HepG2 (cell line): ENCODE data around the gene PPA1. TPM values are rescaled to one million over a fixed set of nuclear protein-coding genes. Genes with fewer than 3 reads are reported as not detected.

Experiments used
- ATAC-seq: fragments of 200-7000 bp; cut with Tn5 transposase; 3 replicates; pipeline ENCODE4 v1.9.1; 2020; ENCODE audit warnings: mild to moderate bottlenecking, moderate library complexity
- BruUV-seq: library from RNA; stranded (reverse); fragments of 400-500 nt; replicated peaks from 2 replicates; lab custom pipeline; 2021; lab: Mats Ljungman, UMichigan
- CTCF ChIA-PET: fragments of 300-600 bp; formaldehyde crosslinking; extraction: SDS; loops from one replicate; lab custom pipeline; 2021; ENCODE audit warnings: low total read pairs, inconsistent platforms, low intra/inter-chr PET ratio; lab: Yijun Ruan, JAX
- POLR2A ChIA-PET: fragments of 350-600 bp; sonication (Branson Sonifier 250); formaldehyde crosslinking; loops from one replicate; lab custom pipeline; 2020; ENCODE audit warnings: antibody characterized with exemption, inconsistent platforms; lab: Yijun Ruan, JAX
- DNase-seq: peaks from one replicate; pipeline ENCODE4 v3.0.0-alpha.2; 2015; ENCODE audit warnings: low spot score
- FAIRE-seq: peaks from 3 replicates; lab custom pipeline; 2011; peaks lifted over from hg19 to GRCh38; lab: Jason Lieb, UNC
- H2AFZ ChIP-seq: one replicate; pipeline ENCODE4 v1.6.1; 2011; ENCODE audit warnings: low read length, inconsistent platforms
- H3K27ac ChIP-seq: fragments of 300-600 bp; 3 replicates; pipeline ENCODE4 v1.8.0; 2011; ENCODE audit warnings: mixed run types, mild to moderate bottlenecking, mixed read lengths, low read length, inconsistent platforms; ENCODE audit not compliant: insufficient read depth; ENCODE audit errors: extremely low read length
- H3K27me3 ChIP-seq, 2 experiments: fragments of 200-600 bp in 1 of 2; 2 replicates in 1 of 2; 3 replicates in 1 of 2; pipeline versions ENCODE4 v1.6.0 to v1.8.0; 2011; ENCODE audit warnings: low read length in 2 of 2, mild to moderate bottlenecking in 2 of 2, moderate library complexity in 2 of 2, inconsistent platforms in 1 of 2; ENCODE audit not compliant: insufficient read depth in 2 of 2, control insufficient read depth in 1 of 2
- H3K36me3 ChIP-seq, 2 experiments: fragments of 200-600 bp in 1 of 2; replicated peaks in 1 of 2; 2 replicates in 1 of 2; 3 replicates in 1 of 2; pipeline versions ENCODE4 v1.5.1 to v1.8.0; 2011; ENCODE audit warnings: low read length in 2 of 2, inconsistent platforms in 1 of 2; ENCODE audit not compliant: insufficient read depth in 2 of 2, control insufficient read depth in 1 of 2
- H3K4me1 ChIP-seq: 2 replicates; pipeline ENCODE4 v1.5.1; 2012; ENCODE audit warnings: low read length, inconsistent platforms; ENCODE audit not compliant: insufficient read depth
- H3K4me2 ChIP-seq: 2 replicates; pipeline ENCODE4 v1.6.0; 2011; ENCODE audit warnings: low read depth, low read length, inconsistent platforms
- H3K4me3 ChIP-seq, 3 experiments: fragments of 200-600 bp in 1 of 3; sonication (generic), shearing (Covaris generic) in 1 of 3; replicated peaks in 1 of 3; 2 replicates each; pipeline ENCODE4 v1.5.1; 2011 to 2016; ENCODE audit warnings: low read length in 3 of 3, inconsistent platforms in 2 of 3, low read depth in 2 of 3, mild to moderate bottlenecking in 2 of 3, control low read depth in 1 of 3, mixed read lengths in 1 of 3; ENCODE audit not compliant: insufficient read depth in 1 of 3
- H3K79me2 ChIP-seq: one replicate; pipeline ENCODE4 v1.6.1; 2011; ENCODE audit warnings: low read length, inconsistent platforms; ENCODE audit not compliant: insufficient read depth
- H3K9ac ChIP-seq: 2 replicates; pipeline ENCODE4 v1.6.0; 2011; ENCODE audit warnings: mild to moderate bottlenecking, low read depth, low read length, inconsistent platforms; ENCODE audit not compliant: insufficient read depth
- H3K9me3 ChIP-seq: 2 replicates; pipeline ENCODE4 v1.5.1; 2012; ENCODE audit warnings: mild to moderate bottlenecking, low read length
- H4K20me1 ChIP-seq: 2 replicates; pipeline ENCODE4 v1.6.0; 2011; ENCODE audit warnings: inconsistent platforms, mild to moderate bottlenecking, low read length, moderate library complexity; ENCODE audit not compliant: insufficient read depth
- ATF7 ChIP-seq, 2 experiments: fragments of 450-650 bp in 1 of 2; sonication (generic) in 1 of 2; formaldehyde crosslinking in 1 of 2; IDR thresholded peaks; 2 replicates each; pipeline versions ENCODE4 v1.4.0 to v1.6.1; 2016 to 2020; ENCODE audit warnings: antibody characterized with exemption in 1 of 2, mild to moderate bottlenecking in 1 of 2, missing genetic modification reagents in 1 of 2
- ELK4 ChIP-seq: sonication (generic); formaldehyde crosslinking; IDR thresholded peaks from 2 replicates; pipeline ENCODE4 v1.9.0; 2021; ENCODE audit warnings: missing genetic modification reagents, borderline replicate concordance
- MAX ChIP-seq: IDR thresholded peaks from 2 replicates; pipeline ENCODE4 v1.6.1; 2012; ENCODE audit warnings: inconsistent platforms
- PLSCR1 ChIP-seq: sonication (generic); formaldehyde crosslinking; IDR thresholded peaks from 2 replicates; pipeline ENCODE4 v1.5.0; 2020; ENCODE audit warnings: missing genetic modification reagents, mild to moderate bottlenecking, borderline replicate concordance
- SATB2 ChIP-seq: sonication (generic); formaldehyde crosslinking; IDR thresholded peaks from 2 replicates; pipeline ENCODE4 v1.5.0; 2020; ENCODE audit warnings: missing genetic modification reagents
- SRY ChIP-seq: sonication (generic); formaldehyde crosslinking; IDR thresholded peaks from 2 replicates; pipeline ENCODE4 v1.8.0; 2022; ENCODE audit warnings: mild to moderate bottlenecking, missing genetic modification reagents
- ZNF468 ChIP-seq: sonication (generic); formaldehyde crosslinking; IDR thresholded peaks from 2 replicates; pipeline ENCODE4 v1.8.0; 2022; ENCODE audit warnings: mild to moderate bottlenecking, moderate library complexity, missing genetic modification reagents
- WGBS: methylation state at CpG from one replicate; pipeline ENCODE4 v1.1.6; 2017; ENCODE audit warnings: low lambda C conversion rate; 5-methylcytosine and 5-hydroxymethylcytosine counted together
- in situ Hi-C: cut with HindIII; loops from 2 replicates; pipeline ENCODE4 v1.10.0; 2017; ENCODE audit warnings: low pct_unique_long_range_greater_than_20kb; ENCODE audit not compliant: extremely low pct_ligation_motif_present
- intact Hi-C: fragments of 100-400 bp; cut with micrococcal nuclease; formaldehyde crosslinking; loops from one replicate; pipeline ENCODE4 v1.10.0; 2022; ENCODE audit not compliant: unreplicated experiment
- polyA plus RNA-seq, 8 experiments: library from polyadenylated mRNA; depleted of rRNA in 3 of 8; stranded (reverse) in 7 of 8; unstranded in 1 of 8; fragments of >200 nt; fragmentation: Illumina TruSeq in 4 of 8; extraction: Trizol in 4 of 8; gene quantifications; 2 replicates each; pipeline versions ENCODE4 v1.2.1 to v1.2.3, GENCODE V29; 2011 to 2016; ENCODE audit warnings: low read depth in 4 of 8, missing spikeins in 1 of 8, mixed read lengths in 1 of 8; ENCODE audit not compliant: insufficient read depth in 1 of 8
- total RNA-seq, 5 experiments: library from RNA; depleted of rRNA; stranded (reverse); fragments of >200 nt; fragmentation: Illumina TruSeq; extraction: Trizol; gene quantifications; 2 replicates each; pipeline ENCODE4 v1.2.3, GENCODE V29; 2016; ENCODE audit warnings: low read depth in 1 of 5
- TF ChIP-seq, protein P1 (sequence below): sonication (generic); formaldehyde crosslinking; IDR thresholded peaks from 2 replicates; pipeline ENCODE4 v1.4.0; 2020; ENCODE audit warnings: missing genetic modification reagents
- TF ChIP-seq, protein P2 (sequence below): sonication (generic); formaldehyde crosslinking; IDR thresholded peaks from 2 replicates; pipeline ENCODE4 v1.5.1; 2020; ENCODE audit warnings: missing genetic modification reagents, mild to moderate bottlenecking, borderline replicate concordance
- TF ChIP-seq, protein P3 (sequence below): sonication (generic); formaldehyde crosslinking; IDR thresholded peaks from 2 replicates; pipeline ENCODE4 v1.5.0; 2020; ENCODE audit warnings: mild to moderate bottlenecking, missing genetic modification reagents, moderate library complexity
- TF ChIP-seq, protein P4 (sequence below): sonication (generic); formaldehyde crosslinking; IDR thresholded peaks from 2 replicates; pipeline ENCODE4 v1.9.0; 2022; ENCODE audit warnings: low read depth, missing genetic modification reagents

Gene PPA1
- total and polyA plus RNA-seq, 2 of the 13 experiments (the other 11 are each of a cell fraction or from before 2014, with no cell fraction given) = 136 to 250 TPM

DNA sequence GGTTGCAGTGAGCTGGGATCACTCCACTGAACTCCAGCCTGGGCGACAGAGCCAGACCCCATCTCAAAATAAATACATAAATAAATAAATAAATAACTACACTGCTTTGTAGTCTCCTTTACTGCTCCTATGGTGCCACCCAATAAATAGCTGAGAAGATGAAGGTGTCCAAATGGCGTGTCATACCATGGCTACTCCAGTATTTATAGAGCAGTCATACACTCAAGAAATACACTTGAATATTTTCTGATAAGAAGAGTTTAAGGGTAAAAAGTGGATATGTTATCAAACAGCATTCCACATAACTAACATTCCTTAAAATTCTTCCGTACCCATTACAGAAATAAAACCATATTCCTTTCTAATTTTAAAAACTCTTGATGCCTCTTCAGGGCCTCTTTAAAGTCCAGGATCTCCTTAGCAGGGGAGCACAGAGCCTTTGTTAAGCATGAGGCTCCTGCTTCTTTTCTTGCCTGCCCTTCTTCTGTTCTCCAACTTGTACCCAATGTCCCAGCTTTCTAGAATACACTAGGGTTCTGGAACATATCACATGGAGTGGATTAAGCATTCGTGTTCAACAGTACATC lies 55.0 kb downstream of the PPA1 start:
- H3K9ac ChIP-seq = no peak overlapping the region
- no peaks in the 10 kb centered on the region; the same call in 1 of the 2 replicates for H3K9me3 ChIP-seq
- no peaks in the 10 kb centered on the region for H3K79me2 ChIP-seq
- in situ Hi-C loops (no loop called here), intact Hi-C loops (no loop called here)
- H4K20me1 ChIP-seq = no peaks in the 10 kb centered on the region
- H3K4me3 ChIP-seq = no peak overlapping the region
- no peak overlapping the region for H3K27ac ChIP-seq
- ChIA-PET CTCF (no interaction called here), POLR2A (interaction anchor here (1.0 kb wide), 1 partner anchor 32 kb away, joined by 3 read pairs; the partner anchor contains the start of gene TYSND1)
- H3K36me3 ChIP-seq = no peaks in the 10 kb centered on the region
- H2AFZ ChIP-seq = no peak overlapping the region
- DNase-seq = no peak
- no peak overlapping the region for H3K4me2 ChIP-seq
- H3K4me1 ChIP-seq = peaks cover 21% of the 10 kb centered on the region
- 27% methylated on average over 4 of the region's 4 CpGs for WGBS
- H3K27me3 ChIP-seq = no peaks in the 10 kb centered on the region
- no peak for FAIRE-seq
- no TSS peak for BruUV-seq
- no peak for ATAC-seq
- TF ChIP-seq MAX (no peak), ELK4 (no peak), PLSCR1 (CRISPR knock-in tag) (no peak), ATF7 (IDR thresholded peaks at IDR 0.05) (no peak), ATF7 (CRISPR knock-in tag; IDR thresholded peaks at IDR 0.05) (no peak), SATB2 (CRISPR knock-in tag) (no peak), ZNF468 (CRISPR knock-in tag) (no peak), SRY (CRISPR knock-in tag) (no peak)
- TF ChIP-seq, protein P1, sequence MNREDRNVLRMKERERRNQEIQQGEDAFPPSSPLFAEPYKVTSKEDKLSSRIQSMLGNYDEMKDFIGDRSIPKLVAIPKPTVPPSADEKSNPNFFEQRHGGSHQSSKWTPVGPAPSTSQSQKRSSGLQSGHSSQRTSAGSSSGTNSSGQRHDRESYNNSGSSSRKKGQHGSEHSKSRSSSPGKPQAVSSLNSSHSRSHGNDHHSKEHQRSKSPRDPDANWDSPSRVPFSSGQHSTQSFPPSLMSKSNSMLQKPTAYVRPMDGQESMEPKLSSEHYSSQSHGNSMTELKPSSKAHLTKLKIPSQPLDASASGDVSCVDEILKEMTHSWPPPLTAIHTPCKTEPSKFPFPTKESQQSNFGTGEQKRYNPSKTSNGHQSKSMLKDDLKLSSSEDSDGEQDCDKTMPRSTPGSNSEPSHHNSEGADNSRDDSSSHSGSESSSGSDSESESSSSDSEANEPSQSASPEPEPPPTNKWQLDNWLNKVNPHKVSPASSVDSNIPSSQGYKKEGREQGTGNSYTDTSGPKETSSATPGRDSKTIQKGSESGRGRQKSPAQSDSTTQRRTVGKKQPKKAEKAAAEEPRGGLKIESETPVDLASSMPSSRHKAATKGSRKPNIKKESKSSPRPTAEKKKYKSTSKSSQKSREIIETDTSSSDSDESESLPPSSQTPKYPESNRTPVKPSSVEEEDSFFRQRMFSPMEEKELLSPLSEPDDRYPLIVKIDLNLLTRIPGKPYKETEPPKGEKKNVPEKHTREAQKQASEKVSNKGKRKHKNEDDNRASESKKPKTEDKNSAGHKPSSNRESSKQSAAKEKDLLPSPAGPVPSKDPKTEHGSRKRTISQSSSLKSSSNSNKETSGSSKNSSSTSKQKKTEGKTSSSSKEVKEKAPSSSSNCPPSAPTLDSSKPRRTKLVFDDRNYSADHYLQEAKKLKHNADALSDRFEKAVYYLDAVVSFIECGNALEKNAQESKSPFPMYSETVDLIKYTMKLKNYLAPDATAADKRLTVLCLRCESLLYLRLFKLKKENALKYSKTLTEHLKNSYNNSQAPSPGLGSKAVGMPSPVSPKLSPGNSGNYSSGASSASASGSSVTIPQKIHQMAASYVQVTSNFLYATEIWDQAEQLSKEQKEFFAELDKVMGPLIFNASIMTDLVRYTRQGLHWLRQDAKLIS = no peak
- TF ChIP-seq, protein P2, sequence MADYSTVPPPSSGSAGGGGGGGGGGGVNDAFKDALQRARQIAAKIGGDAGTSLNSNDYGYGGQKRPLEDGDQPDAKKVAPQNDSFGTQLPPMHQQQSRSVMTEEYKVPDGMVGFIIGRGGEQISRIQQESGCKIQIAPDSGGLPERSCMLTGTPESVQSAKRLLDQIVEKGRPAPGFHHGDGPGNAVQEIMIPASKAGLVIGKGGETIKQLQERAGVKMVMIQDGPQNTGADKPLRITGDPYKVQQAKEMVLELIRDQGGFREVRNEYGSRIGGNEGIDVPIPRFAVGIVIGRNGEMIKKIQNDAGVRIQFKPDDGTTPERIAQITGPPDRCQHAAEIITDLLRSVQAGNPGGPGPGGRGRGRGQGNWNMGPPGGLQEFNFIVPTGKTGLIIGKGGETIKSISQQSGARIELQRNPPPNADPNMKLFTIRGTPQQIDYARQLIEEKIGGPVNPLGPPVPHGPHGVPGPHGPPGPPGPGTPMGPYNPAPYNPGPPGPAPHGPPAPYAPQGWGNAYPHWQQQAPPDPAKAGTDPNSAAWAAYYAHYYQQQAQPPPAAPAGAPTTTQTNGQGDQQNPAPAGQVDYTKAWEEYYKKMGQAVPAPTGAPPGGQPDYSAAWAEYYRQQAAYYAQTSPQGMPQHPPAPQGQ = no peak
- TF ChIP-seq, protein P3, sequence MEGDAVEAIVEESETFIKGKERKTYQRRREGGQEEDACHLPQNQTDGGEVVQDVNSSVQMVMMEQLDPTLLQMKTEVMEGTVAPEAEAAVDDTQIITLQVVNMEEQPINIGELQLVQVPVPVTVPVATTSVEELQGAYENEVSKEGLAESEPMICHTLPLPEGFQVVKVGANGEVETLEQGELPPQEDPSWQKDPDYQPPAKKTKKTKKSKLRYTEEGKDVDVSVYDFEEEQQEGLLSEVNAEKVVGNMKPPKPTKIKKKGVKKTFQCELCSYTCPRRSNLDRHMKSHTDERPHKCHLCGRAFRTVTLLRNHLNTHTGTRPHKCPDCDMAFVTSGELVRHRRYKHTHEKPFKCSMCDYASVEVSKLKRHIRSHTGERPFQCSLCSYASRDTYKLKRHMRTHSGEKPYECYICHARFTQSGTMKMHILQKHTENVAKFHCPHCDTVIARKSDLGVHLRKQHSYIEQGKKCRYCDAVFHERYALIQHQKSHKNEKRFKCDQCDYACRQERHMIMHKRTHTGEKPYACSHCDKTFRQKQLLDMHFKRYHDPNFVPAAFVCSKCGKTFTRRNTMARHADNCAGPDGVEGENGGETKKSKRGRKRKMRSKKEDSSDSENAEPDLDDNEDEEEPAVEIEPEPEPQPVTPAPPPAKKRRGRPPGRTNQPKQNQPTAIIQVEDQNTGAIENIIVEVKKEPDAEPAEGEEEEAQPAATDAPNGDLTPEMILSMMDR (CRISPR knock-in tag) = no peak
- TF ChIP-seq, protein P4, sequence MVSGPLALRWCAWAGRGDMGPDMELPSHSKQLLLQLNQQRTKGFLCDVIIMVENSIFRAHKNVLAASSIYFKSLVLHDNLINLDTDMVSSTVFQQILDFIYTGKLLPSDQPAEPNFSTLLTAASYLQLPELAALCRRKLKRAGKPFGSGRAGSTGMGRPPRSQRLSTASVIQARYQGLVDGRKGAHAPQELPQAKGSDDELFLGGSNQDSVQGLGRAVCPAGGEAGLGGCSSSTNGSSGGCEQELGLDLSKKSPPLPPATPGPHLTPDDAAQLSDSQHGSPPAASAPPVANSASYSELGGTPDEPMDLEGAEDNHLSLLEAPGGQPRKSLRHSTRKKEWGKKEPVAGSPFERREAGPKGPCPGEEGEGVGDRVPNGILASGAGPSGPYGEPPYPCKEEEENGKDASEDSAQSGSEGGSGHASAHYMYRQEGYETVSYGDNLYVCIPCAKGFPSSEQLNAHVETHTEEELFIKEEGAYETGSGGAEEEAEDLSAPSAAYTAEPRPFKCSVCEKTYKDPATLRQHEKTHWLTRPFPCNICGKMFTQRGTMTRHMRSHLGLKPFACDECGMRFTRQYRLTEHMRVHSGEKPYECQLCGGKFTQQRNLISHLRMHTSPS (CRISPR knock-in tag) = no peak
